GM12892 (cell line): ENCODE measurements around the gene LRMDA.

Experiments used
- POLR2AphosphoS5 ChIP-seq: IDR thresholded peaks from 2 replicates; pipeline ENCODE4 v1.6.1; 2011; ENCODE audit warnings: low read depth, low read length, control low read depth
- TAF1 ChIP-seq: IDR thresholded peaks from 2 replicates; pipeline ENCODE4 v1.6.1; 2011; ENCODE audit warnings: low read depth, mild to moderate bottlenecking, control low read depth, low read length, borderline replicate concordance

- TF ChIP-seq POLR2AphosphoS5 = no peak
- TF ChIP-seq TAF1 = no peak
These were observed 207.3 kb downstream of the LRMDA start for GRCh38 chr10:75638752-75639151.
